Hindlimb muscle (tissue), 1 donor: Measurements from ENCODE around the gene NBPF6. TPM values are rescaled to one million over a fixed set of nuclear protein-coding genes. Genes with fewer than 3 reads are reported as not detected.
"Not testable (repeated sequence)": the region's sequence is repeated elsewhere in the genome, so short reads cannot be mapped to it uniquely, and the experiment has no call there.

Source experiments
- DNase-seq: peaks from one replicate; pipeline ENCODE4 v3.0.0-alpha.2; 2013
- polyA plus RNA-seq: library from polyadenylated mRNA; unstranded; fragments of 120-200 nt; gene quantifications from one replicate; pipeline ENCODE4 v1.2.1, GENCODE V29; 2013; ENCODE audit not compliant: insufficient read length

Gene NBPF6, protein sequence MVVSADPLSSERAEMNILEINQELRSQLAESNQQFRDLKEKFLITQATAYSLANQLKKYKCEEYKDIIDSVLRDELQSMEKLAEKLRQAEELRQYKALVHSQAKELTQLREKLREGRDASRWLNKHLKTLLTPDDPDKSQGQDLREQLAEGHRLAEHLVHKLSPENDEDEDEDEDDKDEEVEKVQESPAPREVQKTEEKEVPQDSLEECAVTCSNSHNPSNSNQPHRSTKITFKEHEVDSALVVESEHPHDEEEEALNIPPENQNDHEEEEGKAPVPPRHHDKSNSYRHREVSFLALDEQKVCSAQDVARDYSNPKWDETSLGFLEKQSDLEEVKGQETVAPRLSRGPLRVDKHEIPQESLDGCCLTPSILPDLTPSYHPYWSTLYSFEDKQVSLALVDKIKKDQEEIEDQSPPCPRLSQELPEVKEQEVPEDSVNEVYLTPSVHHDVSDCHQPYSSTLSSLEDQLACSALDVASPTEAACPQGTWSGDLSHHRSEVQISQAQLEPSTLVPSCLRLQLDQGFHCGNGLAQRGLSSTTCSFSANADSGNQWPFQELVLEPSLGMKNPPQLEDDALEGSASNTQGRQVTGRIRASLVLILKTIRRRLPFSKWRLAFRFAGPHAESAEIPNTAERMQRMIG
- not detected for polyA plus RNA-seq

DNA sequence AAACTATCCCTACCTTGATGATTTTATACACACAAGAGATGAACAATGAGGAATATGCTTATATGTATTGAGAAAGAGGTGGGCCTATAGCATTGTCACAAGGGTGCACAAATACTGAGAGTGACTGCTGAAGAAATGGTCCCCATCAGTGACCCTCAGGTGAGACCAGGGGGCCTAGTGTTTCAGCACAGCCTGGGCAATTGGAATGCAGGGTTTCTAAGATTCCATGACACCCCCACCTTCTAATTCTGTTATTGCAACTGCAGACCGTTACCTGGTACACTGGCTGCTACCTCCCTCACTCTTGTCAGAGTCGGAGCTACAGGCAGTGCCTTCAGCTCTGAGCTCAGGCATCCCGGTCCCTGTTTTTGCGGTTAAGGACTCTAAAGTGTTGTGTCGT, at the start of gene NBPF6:
TSS of gene NBPF6 (plus strand) at position 301 of the 400 bp plus-strand sequence. CDS start 259 bp downstream, outside the sequence.
- DNase-seq: not testable (repeated sequence)

DNA sequence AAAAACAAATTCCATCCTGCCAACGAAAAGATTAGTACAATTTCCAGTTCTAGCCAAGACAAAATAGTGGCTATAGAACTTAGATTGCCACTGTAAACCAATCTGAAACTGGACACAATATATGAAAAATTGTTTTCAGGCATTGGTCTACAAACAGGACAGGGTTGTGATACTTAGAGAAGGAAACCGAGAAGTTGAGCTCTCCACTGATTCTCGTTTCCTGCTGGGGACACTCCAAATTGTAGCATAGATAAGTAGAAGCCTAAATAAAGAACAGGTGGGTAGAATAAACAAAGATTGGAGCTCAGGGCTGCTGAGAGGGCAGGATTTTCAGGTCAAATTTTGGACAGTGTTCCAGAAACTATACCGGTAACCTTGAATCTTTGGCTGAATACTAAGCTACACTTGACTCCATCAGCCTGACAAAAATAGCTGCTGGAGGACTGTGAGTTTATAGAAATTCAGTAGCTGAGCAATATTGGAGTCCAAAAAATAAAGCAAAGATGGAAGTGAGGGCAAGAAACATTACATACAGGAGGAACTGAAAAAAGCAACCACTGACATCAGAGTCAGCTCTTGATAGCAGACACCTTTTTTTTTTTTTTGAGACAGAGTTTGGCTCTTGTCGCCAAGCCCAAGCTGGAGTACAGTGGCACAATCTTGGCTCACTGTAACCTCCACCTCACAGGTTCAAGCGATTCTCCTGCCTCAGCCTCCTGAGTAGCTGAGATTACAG, 38.9 kb upstream of the NBPF6 start:
- not testable (repeated sequence) for DNase-seq

DNA sequence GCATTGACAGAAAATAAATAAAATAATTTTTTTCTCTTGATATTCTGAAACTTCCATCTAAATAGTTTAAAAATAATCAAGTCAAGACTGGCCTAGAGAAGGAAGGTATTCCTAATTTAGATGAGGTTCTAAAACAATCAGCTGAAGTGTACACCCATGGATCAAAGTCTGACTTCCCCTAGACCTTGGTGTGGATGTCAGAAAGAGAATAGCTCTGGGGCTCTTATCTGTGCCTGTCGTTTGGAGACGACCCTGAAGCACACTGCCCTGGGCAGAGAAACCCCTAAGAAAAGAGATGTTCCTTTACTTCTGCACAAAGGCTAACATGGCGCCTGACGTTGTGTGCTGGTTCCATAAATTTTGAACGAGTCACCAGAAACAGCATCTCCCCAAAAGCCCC, 30.0 kb upstream of the NBPF6 start:
- not testable (repeated sequence) for DNase-seq

DNA sequence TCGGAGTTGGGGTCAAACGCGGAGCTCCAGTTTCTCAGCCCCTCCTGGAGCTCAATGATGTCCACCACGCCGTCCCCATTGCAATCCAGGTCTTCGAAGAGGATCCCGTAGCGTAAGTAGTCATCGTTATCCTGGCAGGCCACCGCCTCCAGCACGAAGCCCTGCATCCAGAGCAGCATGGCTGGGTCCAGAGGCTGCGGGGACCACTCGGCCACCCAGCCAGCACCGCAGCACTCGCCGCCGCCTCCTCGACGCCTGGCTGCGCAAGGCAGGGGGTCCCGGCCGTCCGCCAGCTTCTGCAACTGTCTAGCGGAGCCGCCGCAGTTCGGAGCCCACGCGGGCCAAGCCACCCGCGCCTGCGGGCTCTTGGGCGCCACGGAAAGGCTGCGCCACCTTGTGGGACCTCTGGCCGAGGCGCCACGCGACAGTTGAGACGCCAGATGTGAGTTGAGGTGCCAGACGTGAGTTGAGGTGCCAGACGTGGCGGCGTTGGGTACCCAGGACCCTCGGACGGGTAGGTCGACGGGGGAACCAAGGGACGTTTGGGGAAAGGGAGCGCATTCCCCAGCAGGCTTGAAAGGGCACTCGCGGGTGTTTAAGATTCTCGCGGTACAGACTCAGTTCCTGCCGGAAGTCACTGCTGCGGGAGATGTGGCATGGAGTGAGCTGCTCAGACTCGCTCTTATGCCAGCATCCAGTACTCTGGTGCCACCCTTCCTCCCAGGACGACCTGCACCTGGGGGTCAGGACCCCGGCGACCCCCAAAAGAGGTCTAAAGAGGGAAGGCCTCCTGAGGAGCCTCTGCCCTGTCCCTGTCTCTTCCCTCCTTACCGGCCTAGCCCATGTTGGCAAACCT, 28.9 kb upstream of the NBPF6 start:
- DNase-seq: not testable (repeated sequence)

DNA sequence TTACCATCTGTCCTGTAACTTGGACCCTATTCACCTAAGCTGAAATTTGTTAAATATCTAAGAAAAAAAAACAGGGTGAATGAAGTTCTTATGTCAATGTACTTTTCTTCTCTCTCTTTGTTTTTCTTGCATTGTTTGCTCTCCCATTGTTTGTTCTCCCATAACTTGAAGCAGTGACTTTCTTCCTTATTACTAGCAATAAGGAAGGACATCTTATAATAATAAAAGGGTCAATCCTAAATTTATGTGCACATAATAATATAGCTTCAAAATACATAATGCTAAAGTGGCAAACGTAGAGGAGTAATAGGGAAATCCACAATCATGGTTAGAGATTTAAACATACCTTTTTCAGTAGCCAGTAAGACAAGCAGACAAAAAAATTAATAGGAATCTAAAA, 23.3 kb upstream of the NBPF6 start:
- DNase-seq: not testable (repeated sequence)

- DNase-seq: not testable (repeated sequence)
These were observed 18.1 kb upstream of the NBPF6 start for GRCh38 chr1:108432002-108432401.

GRCh38 chr1:108433404-108433803, 16.7 kb upstream of the NBPF6 start:
- not testable (repeated sequence) for DNase-seq

DNA sequence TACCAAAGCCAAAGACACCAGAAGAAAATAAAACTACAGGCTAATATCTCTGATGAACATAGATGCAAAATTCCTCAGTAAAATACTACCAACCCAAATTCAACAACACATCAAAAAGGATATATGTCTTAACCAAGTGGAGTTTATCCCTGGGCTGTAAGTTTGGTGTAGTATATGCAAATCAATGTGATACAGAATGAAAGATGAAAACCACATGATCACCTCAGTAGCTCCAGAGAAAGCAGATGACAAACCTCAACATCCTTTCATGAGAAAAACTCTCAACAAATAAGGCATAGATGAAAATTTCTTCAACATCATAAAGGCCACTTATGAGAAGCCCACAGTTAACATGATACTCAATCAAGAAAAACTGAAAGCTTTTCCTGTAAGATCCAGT, 11.6 kb upstream of the NBPF6 start:
- not testable (repeated sequence) for DNase-seq

- not testable (repeated sequence) for DNase-seq
These were observed 4.4 kb downstream of the NBPF6 start for GRCh38 chr1:108454521-108454920.

GRCh38 chr1:108458661-108459060, 8.5 kb downstream of the NBPF6 start:
- DNase-seq: not testable (repeated sequence)

DNA sequence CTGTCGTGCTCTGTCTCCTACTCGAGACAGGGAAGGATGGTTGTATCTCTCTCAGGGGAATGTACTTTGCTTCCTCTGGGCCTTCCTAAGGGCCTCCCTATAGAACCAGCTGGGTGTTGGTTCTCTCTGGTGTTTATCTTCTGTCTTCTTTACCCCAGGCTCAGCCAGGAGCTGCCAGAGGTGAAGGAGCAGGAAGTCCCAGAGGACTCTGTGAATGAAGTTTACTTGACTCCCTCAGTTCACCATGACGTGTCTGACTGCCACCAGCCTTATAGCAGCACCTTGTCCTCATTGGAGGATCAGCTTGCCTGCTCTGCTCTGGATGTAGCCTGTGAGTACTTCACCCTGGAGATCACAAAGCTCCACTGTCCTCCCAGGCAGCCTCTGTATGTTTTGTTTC, 11.6 kb downstream of the NBPF6 start:
- DNase-seq: not testable (repeated sequence)

DNA sequence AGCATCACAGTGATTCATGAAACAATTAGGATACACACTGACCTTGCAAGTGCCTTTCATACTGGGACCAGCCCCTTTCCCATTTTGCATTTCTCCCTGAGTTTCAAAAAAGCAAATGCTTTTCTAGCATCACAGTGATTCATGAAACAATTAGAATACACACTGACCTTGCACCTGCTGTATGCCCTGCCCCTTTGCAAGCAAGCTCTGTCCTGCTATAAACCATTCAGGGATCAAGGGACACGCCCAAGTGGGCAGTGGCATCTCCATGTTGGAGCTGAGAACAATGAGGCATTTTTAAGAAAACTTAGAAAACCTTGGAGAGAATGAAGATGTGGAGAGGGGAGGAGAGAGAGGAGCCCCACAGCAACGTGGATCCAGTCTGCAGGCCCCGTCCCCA, 13.8 kb downstream of the NBPF6 start:
- not testable (repeated sequence) for DNase-seq

- DNase-seq: not testable (repeated sequence)
These were observed 16.0 kb downstream of the NBPF6 start for GRCh38 chr1:108466166-108466565.

GRCh38 chr1:108467155-108467554, 17.0 kb downstream of the NBPF6 start:
- not testable (repeated sequence) for DNase-seq

DNA sequence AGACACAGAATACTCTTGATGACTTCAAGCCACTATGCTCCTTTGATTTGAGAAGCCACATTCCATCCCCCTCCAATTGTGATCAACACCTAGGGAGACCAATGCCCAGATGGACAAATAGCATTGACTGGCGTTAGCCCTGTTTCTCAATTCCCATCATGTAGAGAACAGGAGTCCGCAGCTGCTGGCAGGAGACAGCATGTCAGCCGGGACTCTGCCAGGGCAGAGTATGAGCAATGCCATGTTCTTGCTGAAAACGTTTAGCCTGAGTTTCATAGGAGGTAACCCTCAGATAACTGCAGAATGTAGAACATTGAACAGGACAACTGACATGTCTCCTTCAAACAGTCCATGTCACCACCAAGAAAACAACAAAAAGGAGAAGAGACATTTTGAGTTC, 20.6 kb downstream of the NBPF6 start:
- not testable (repeated sequence) for DNase-seq

GRCh38 chr1:108474516-108474915, 24.4 kb downstream of the NBPF6 start:
- DNase-seq: not testable (repeated sequence)

- no peak for DNase-seq
These were observed 28.4 kb downstream of the NBPF6 start for GRCh38 chr1:108478429-108479015.

GRCh38 chr1:108482708-108483107, 32.6 kb downstream of the NBPF6 start:
- no peak for DNase-seq

- DNase-seq: not testable (repeated sequence)
These were observed 35.8 kb downstream of the NBPF6 start for GRCh38 chr1:108485990-108486389.

DNA sequence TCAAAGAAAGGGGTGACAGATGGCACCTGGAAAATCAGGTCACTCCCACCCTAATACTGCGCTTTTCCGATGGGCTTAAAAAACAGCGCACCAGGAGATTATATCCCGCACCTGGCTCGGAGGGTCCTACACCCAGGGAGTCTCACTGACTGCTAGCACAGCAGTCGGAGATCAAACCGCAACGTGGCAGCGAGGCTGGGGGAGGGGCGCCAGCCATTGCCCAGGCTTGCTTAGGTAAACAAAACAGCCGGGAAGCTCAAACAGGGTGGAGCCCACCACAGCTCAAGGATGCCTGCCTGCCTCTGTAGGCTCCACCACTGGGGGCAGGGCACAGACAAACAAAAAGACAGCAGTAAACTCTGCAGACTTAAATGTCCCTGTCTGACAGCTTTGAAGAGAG, 36.6 kb downstream of the NBPF6 start:
- DNase-seq: not testable (repeated sequence)

DNA sequence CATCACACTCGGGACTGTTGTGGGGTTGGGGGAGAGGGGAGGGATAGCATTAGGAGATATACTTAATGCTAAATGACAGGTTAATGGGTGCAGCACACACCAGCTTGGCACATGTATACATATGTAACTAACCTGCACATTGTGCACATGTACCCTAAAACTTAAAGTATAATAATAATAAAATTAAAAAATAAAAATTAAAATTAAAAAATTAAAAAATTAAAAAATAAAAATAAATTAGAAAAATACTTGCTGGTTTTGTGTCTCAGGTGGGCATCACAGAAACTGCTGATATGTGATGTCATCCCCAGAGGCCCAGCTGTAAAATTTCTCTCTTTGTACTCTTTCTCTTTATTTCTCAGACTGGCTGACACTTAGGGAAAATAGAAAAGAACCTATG, 44.9 kb downstream of the NBPF6 start:
- DNase-seq: not testable (repeated sequence)

GRCh38 chr1:108496856-108497255, 46.7 kb downstream of the NBPF6 start:
- DNase-seq: not testable (repeated sequence)
